Measurements from ENCODE around the gene NPAS2.

The NPAS2 gene

GRCh38 chr2:100891906-100892642, 72.1 kb downstream of the NPAS2 start:
- H2AFZ ChIP-seq (ENCODE audit: low read length): no peak overlapping the region
- H3F3A ChIP-seq (ENCODE audit: low read depth): no peaks in the 10 kb centered on the region
- no peaks in the 10 kb centered on the region for H3K4me1 ChIP-seq (ENCODE audit: insufficient read depth, low read length, poor library complexity, severe bottlenecking)
- H3K27me3 ChIP-seq (ENCODE audit: insufficient read depth, low read length, poor library complexity, severe bottlenecking): no peaks in the 10 kb centered on the region
- H3K79me2 ChIP-seq (ENCODE audit: insufficient read depth, low read length): no peaks in the 10 kb centered on the region
- no peaks in the 10 kb centered on the region for H3K36me3 ChIP-seq (ENCODE audit: insufficient read depth, low read length)
- H4K20me1 ChIP-seq (ENCODE audit: insufficient read depth, low read length, poor library complexity, severe bottlenecking): no peaks in the 10 kb centered on the region
- no peak overlapping the region for H3K9ac ChIP-seq (ENCODE audit: low read depth, low read length, poor library complexity, severe bottlenecking)
- no peak overlapping the region for H3K4me2 ChIP-seq (ENCODE audit: low read depth, low read length, poor library complexity, severe bottlenecking)
- no peaks in the 10 kb centered on the region for H3K9me3 ChIP-seq (ENCODE audit: insufficient read depth, low read depth, low read length)
- H3K9me2 ChIP-seq (replicated peaks; ENCODE audit: low read depth, low read length): no peaks in the 10 kb centered on the region
- H3K4me3 ChIP-seq (ENCODE audit: low read length, poor library complexity, severe bottlenecking): no peak overlapping the region
- TF ChIP-seq, protein P1, sequence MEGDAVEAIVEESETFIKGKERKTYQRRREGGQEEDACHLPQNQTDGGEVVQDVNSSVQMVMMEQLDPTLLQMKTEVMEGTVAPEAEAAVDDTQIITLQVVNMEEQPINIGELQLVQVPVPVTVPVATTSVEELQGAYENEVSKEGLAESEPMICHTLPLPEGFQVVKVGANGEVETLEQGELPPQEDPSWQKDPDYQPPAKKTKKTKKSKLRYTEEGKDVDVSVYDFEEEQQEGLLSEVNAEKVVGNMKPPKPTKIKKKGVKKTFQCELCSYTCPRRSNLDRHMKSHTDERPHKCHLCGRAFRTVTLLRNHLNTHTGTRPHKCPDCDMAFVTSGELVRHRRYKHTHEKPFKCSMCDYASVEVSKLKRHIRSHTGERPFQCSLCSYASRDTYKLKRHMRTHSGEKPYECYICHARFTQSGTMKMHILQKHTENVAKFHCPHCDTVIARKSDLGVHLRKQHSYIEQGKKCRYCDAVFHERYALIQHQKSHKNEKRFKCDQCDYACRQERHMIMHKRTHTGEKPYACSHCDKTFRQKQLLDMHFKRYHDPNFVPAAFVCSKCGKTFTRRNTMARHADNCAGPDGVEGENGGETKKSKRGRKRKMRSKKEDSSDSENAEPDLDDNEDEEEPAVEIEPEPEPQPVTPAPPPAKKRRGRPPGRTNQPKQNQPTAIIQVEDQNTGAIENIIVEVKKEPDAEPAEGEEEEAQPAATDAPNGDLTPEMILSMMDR (conservative IDR thresholded peaks at IDR 0.05; ENCODE audit: low read length): no peak
- no peak for TF ChIP-seq EZH2phosphoT487 (IDR thresholded peaks at IDR 0.05; ENCODE audit: borderline replicate concordance)

GRCh38 chr2:100893392-100894104, 73.6 kb downstream of the NPAS2 start:
- no peak for TF ChIP-seq EZH2phosphoT487 (IDR thresholded peaks at IDR 0.05; ENCODE audit: borderline replicate concordance)
- TF ChIP-seq, protein P1 (conservative IDR thresholded peaks at IDR 0.05; ENCODE audit: low read length): no peak
- Histone ChIP-seq H3K27me3 (ENCODE audit: insufficient read depth, low read length, poor library complexity, severe bottlenecking) (no peaks in the 10 kb centered on the region), H3K9me2 (replicated peaks; ENCODE audit: low read depth, low read length) (no peaks in the 10 kb centered on the region), H3K36me3 (ENCODE audit: insufficient read depth, low read length) (no peaks in the 10 kb centered on the region), H2AFZ (ENCODE audit: low read length) (no peak overlapping the region), H3K4me1 (ENCODE audit: insufficient read depth, low read length, poor library complexity, severe bottlenecking) (no peaks in the 10 kb centered on the region), H3K4me2 (ENCODE audit: low read depth, low read length, poor library complexity, severe bottlenecking) (no peak overlapping the region), H3K9me3 (ENCODE audit: insufficient read depth, low read depth, low read length) (no peaks in the 10 kb centered on the region), H4K20me1 (ENCODE audit: insufficient read depth, low read length, poor library complexity, severe bottlenecking) (no peaks in the 10 kb centered on the region), H3K9ac (ENCODE audit: low read depth, low read length, poor library complexity, severe bottlenecking) (no peak overlapping the region), H3K4me3 (ENCODE audit: low read length, poor library complexity, severe bottlenecking) (no peak overlapping the region), H3K79me2 (ENCODE audit: insufficient read depth, low read length) (no peaks in the 10 kb centered on the region), H3F3A (ENCODE audit: low read depth) (no peaks in the 10 kb centered on the region)

GRCh38 chr2:100894105-100894795, 74.3 kb downstream of the NPAS2 start:
- Histone ChIP-seq H3F3A (ENCODE audit: low read depth) (no peaks in the 10 kb centered on the region), H3K4me1 (ENCODE audit: insufficient read depth, low read length, poor library complexity, severe bottlenecking) (no peaks in the 10 kb centered on the region), H3K27me3 (ENCODE audit: insufficient read depth, low read length, poor library complexity, severe bottlenecking) (no peaks in the 10 kb centered on the region), H2AFZ (ENCODE audit: low read length) (no peak overlapping the region), H3K4me2 (ENCODE audit: low read depth, low read length, poor library complexity, severe bottlenecking) (no peak overlapping the region), H3K36me3 (ENCODE audit: insufficient read depth, low read length) (no peaks in the 10 kb centered on the region), H3K4me3 (ENCODE audit: low read length, poor library complexity, severe bottlenecking) (no peak overlapping the region), H3K9me3 (ENCODE audit: insufficient read depth, low read depth, low read length) (no peaks in the 10 kb centered on the region), H3K9me2 (replicated peaks; ENCODE audit: low read depth, low read length) (no peaks in the 10 kb centered on the region), H4K20me1 (ENCODE audit: insufficient read depth, low read length, poor library complexity, severe bottlenecking) (no peaks in the 10 kb centered on the region), H3K79me2 (ENCODE audit: insufficient read depth, low read length) (no peaks in the 10 kb centered on the region), H3K9ac (ENCODE audit: low read depth, low read length, poor library complexity, severe bottlenecking) (no peak overlapping the region)
- TF ChIP-seq EZH2phosphoT487 (IDR thresholded peaks at IDR 0.05; ENCODE audit: borderline replicate concordance): no peak
- TF ChIP-seq, protein P1 (conservative IDR thresholded peaks at IDR 0.05; ENCODE audit: low read length): no peak

All from Loucy (cell line).